Stomach (tissue), 9 donors: ENCODE results near the gene CPSF7. TPM values are rescaled to one million over a fixed set of nuclear protein-coding genes. Genes with fewer than 3 reads are reported as not detected.

Experiments
- DNase-seq, 2 donors: peaks; one replicate each; pipeline versions ENCODE4 v3.0.0 to v3.0.0-alpha.2; 2013 to 2019
- H3K27ac ChIP-seq, 5 donors: fragments of 200-600 bp in 4 of 5; sonication (generic) in 4 of 5; one replicate each; pipeline ENCODE4 v1.5.1; 2013 to 2019; ENCODE audit warnings: mild to moderate bottlenecking in 1 of 5, moderate library complexity in 1 of 5
- H3K27me3 ChIP-seq, 3 donors: fragments of 200-600 bp; sonication (generic); one replicate each; pipeline ENCODE4 v1.5.1; 2017 to 2019; ENCODE audit warnings: mixed run types in 1 of 3
- H3K36me3 ChIP-seq, 4 donors: fragments of 200-600 bp; sonication (generic); 1 replicate in 3 of 4; 2 replicates in 1 of 4; pipeline ENCODE4 v1.5.1; 2016 to 2019
- H3K4me1 ChIP-seq, 4 donors: fragments of 200-600 bp; sonication (generic); one replicate each; pipeline ENCODE4 v1.5.1; 2016 to 2019
- H3K4me3 ChIP-seq, 4 donors: fragments of 200-600 bp; sonication (generic) in 3 of 4; one replicate each; pipeline ENCODE4 v1.5.1; 2016 to 2019; ENCODE audit warnings: mild to moderate bottlenecking in 1 of 4
- H3K9me3 ChIP-seq, 4 donors: fragments of 200-600 bp; sonication (generic); one replicate each; pipeline ENCODE4 v1.5.1; 2016 to 2019
- CTCF ChIP-seq, 7 experiments: fragments of 450-650 bp in 4 of 7; fragments of 200-600 bp in 3 of 7; sonication (generic) in 3 of 7; IDR thresholded peaks; one replicate each; pipeline ENCODE4 v1.5.1; 2016 to 2019; ENCODE audit warnings: antibody characterized with exemption in 7 of 7, control low read depth in 2 of 7, mild to moderate bottlenecking in 1 of 7
- EP300 ChIP-seq: sonication (generic); formaldehyde crosslinking; IDR thresholded peaks from one replicate; pipeline ENCODE4 v1.6.1; 2017; ENCODE audit warnings: antibody characterized with exemption
- POLR2A ChIP-seq, 4 donors: fragments of 450-650 bp; IDR thresholded peaks; one replicate each; pipeline ENCODE4 v1.6.1; 2016; ENCODE audit warnings: antibody characterized with exemption in 4 of 4, control low read depth in 2 of 4, mild to moderate bottlenecking in 1 of 4, moderate library complexity in 1 of 4
- POLR2AphosphoS5 ChIP-seq, 3 donors: sonication (generic); formaldehyde crosslinking; IDR thresholded peaks; one replicate each; pipeline ENCODE4 v1.6.1; 2016; ENCODE audit warnings: antibody characterized with exemption in 3 of 3
- WGBS, 5 donors: extraction: QIAGEN DNeasy Blood & Tissue Kit in 3 of 5; methylation state at CpG; one replicate each; pipeline versions ENCODE4 v1.1.5 to v1.1.7; 2013 to 2018; 5-methylcytosine and 5-hydroxymethylcytosine counted together
- intact Hi-C: fragments of 100-400 bp; cut with DNase I; formaldehyde crosslinking; loops from one replicate; pipeline ENCODE4 v1.15.1; 2023; ENCODE audit warnings: low total_unique reads
- polyA plus RNA-seq, 3 donors: library from polyadenylated mRNA; stranded (reverse); fragments of 200-250 nt; gene quantifications; one replicate each; pipeline ENCODE4 v1.2.3, GENCODE V29; 2013
- total RNA-seq, 5 donors: library from RNA; depleted of rRNA; stranded (reverse); fragments of >200 nt; gene quantifications; one replicate each; pipeline versions ENCODE4 v1.1.0 to v1.2.3, GENCODE V29; 2014 to 2016
- donor health status: healthy with polysubstance abuse.
- donor health status: Bipolar disorder and iron deficiency.
- donor health status: healthy.

CPSF7 gene
- total and polyA plus RNA-seq, 8 donors: 21.7 to 249 (median 34.9) TPM

GRCh38 chr11:61362542-61362875 is 67.3 kb downstream of the CPSF7 start:
- DNase-seq: peak in 1 of 2 donors; percentile 60
- Histone ChIP-seq H3K27ac (peak overlapping the region; percentile 91 to 99 (median 98)), H3K4me3 (peak overlapping the region; percentile 63 to 80 (median 70)), H3K4me1 (peaks cover 21 to 45% (median 32%) of the 10 kb centered on the region in 4 donors), H3K36me3 (peaks cover 33 to 39% (median 36%) of the 10 kb centered on the region in 4 donors), H3K9me3 (no peaks in the 10 kb centered on the region), H3K27me3 (no peaks in the 10 kb centered on the region)
- WGBS, 5 donors: 0 to 1% (median 1%) methylated on average over 12 of the region's 12 CpGs
- intact Hi-C loops: no loop called here
- TF ChIP-seq CTCF (IDR thresholded peaks at IDR 0.05): no peak
- no peak for TF ChIP-seq EP300
- no peak for TF ChIP-seq POLR2A (IDR thresholded peaks at IDR 0.05)
- no peak for TF ChIP-seq POLR2AphosphoS5 (IDR thresholded peaks at IDR 0.05)

- TF ChIP-seq POLR2AphosphoS5 (IDR thresholded peaks at IDR 0.05) (peak; percentile 88 to 92 (median 91)), CTCF (IDR thresholded peaks at IDR 0.05) (no peak), POLR2A (IDR thresholded peaks at IDR 0.05) (peak in 2 of 4 donors; percentile 34 to 53)
- Histone ChIP-seq H3K36me3 (peaks cover 27 to 33% (median 30%) of the 10 kb centered on the region in 4 donors), H3K9me3 (no peaks in the 10 kb centered on the region), H3K27me3 (no peaks in the 10 kb centered on the region), H3K27ac (peak within 1 kb of the TSS; percentile 91 to 99 (median 98)), H3K4me1 (peaks cover 21 to 48% (median 33%) of the 10 kb centered on the region in 4 donors), H3K4me3 (peak within 1 kb of the TSS; percentile 63 to 80 (median 70))
- DNase-seq: peak; percentile 93 to 97
- WGBS, 5 donors: 0 to 1% (median 0%) methylated on average over 49 to 63 of the region's 63 CpGs
- intact Hi-C loops: no loop called here
These were observed 67.8 kb downstream of the CPSF7 start, which contains the start of the genes CYB561A3 and TMEM138 for GRCh38 chr11:61361741-61362541. TSS of gene CYB561A3 (minus strand) at chr11:61361882. CDS start at chr11:61356713, 5,169 bp downstream. TSS of gene TMEM138 (plus strand) at chr11:61362374. CDS start at chr11:61364391, 2,017 bp downstream.

GRCh38 chr11:61361237-61361740 is 68.5 kb downstream of the CPSF7 start:
- H3K36me3 ChIP-seq: peaks cover 21 to 29% (median 25%) of the 10 kb centered on the region in 4 donors
- intact Hi-C loops: no loop called here
- peak overlapping the region; percentile 91 to 99 (median 98) for H3K27ac ChIP-seq
- no peaks in the 10 kb centered on the region for H3K27me3 ChIP-seq
- no peaks in the 10 kb centered on the region for H3K9me3 ChIP-seq
- TF ChIP-seq CTCF (IDR thresholded peaks at IDR 0.05): no peak
- TF ChIP-seq EP300: no peak
- TF ChIP-seq POLR2A (IDR thresholded peaks at IDR 0.05): no peak
- DNase-seq: no peak
- peak overlapping the region; percentile 63 to 80 (median 70) for H3K4me3 ChIP-seq
- H3K4me1 ChIP-seq: peaks cover 21 to 55% (median 33%) of the 10 kb centered on the region in 4 donors
- WGBS, 5 donors: 1 to 4% (median 2%) methylated on average over 13 to 22 of the region's 22 CpGs

GRCh38 chr11:61359516-61359915 is 70.3 kb downstream of the CPSF7 start:
- peak overlapping the region in 2 of 5 donors; percentile 60 to 99 for H3K27ac ChIP-seq
- TF ChIP-seq POLR2AphosphoS5 (IDR thresholded peaks at IDR 0.05) (no peak), POLR2A (IDR thresholded peaks at IDR 0.05) (no peak)
- WGBS, 5 donors: 73 to 85% (median 80%) methylated on average over 6 of the region's 6 CpGs
- H3K36me3 ChIP-seq: peaks cover 5 to 26% (median 24%) of the 10 kb centered on the region in 4 donors
- DNase-seq: peak in 1 of 2 donors; percentile 35
- H3K4me3 ChIP-seq: no peak overlapping the region
- H3K4me1 ChIP-seq: peaks cover 21 to 55% (median 33%) of the 10 kb centered on the region in 4 donors
- intact Hi-C loops: no loop called here
- no peaks in the 10 kb centered on the region for H3K9me3 ChIP-seq
- H3K27me3 ChIP-seq: no peaks in the 10 kb centered on the region
